ENCODE results near the gene LRIG1. TPM values are rescaled to one million over a fixed set of nuclear protein-coding genes. Genes with fewer than 3 reads are reported as not detected.

The LRIG1 gene
- total and polyA plus RNA-seq, 3 experiments from 2014 or later = 37.9 to 47.9 (median 38.2) TPM

DNA sequence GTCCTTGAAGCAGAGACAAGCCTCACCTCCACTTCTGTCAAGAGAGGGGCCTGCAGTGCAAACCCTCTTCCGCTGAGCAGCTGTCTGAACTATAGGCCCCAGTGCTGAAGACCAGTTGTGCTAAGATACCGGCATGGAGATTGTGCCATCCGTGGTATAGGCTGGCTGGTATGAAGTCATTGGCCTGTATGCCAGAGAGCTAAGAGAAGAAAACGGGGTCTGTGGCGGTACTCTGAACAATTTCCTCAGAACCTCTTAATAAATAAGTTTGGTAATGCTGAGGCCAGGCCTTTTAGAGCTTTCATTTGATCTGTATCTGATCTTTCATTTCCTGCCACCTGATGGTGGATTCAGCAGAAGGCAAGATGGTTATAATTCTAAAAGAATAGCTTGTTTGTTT lies 123.0 kb downstream of the LRIG1 start:
- peaks cover 11 to 26% (median 23%) of the 10 kb centered on the region in 3 donors for H3K4me1 Mint-ChIP-seq
- H3K36me3 ChIP-seq (ENCODE audit: insufficient read depth, low read length) = peaks cover 29% of the 10 kb centered on the region
- H3K27ac Mint-ChIP-seq = peak overlapping the region; percentile 63 to 99 (median 83)
- H3K4me1 ChIP-seq (ENCODE audit: insufficient read depth, low read length) = peaks cover 15% of the 10 kb centered on the region
- peak overlapping the region in 1 of 7 donors; percentile 42 for H3K4me3 Mint-ChIP-seq
- H3K36me3 Mint-ChIP-seq = peaks cover 3 to 91% (median 34%) of the 10 kb centered on the region in 3 donors
- H3K9me3 ChIP-seq (ENCODE audit: low read length) = no peaks in the 10 kb centered on the region
- CTCF ChIA-PET = interaction anchor here (1.1 to 3.3 kb wide), 21 partner anchors 9 to 449 kb away, joined by 3 to 27 read pairs (median 6); no protein-coding TSS in a partner anchor
- H3K27ac ChIP-seq (ENCODE audit: low read depth, low read length) = no peak overlapping the region
- H3K27me3 Mint-ChIP-seq = no peaks in the 10 kb centered on the region
- H3K4me3 ChIP-seq (ENCODE audit: low read length) = no peak overlapping the region
- no peaks in the 10 kb centered on the region for H3K27me3 ChIP-seq (ENCODE audit: insufficient read depth, low read length, poor library complexity, severe bottlenecking)
- H3K9me3 Mint-ChIP-seq = no peaks in the 10 kb centered on the region
- POLR2A ChIA-PET = interaction anchor here (0.6 to 1.1 kb wide), 2 partner anchors 76 to 80 kb away, joined by 4 to 6 read pairs; no protein-coding TSS in a partner anchor
- DNase-seq = peak in 1 of 5 donors; percentile 24

DNA sequence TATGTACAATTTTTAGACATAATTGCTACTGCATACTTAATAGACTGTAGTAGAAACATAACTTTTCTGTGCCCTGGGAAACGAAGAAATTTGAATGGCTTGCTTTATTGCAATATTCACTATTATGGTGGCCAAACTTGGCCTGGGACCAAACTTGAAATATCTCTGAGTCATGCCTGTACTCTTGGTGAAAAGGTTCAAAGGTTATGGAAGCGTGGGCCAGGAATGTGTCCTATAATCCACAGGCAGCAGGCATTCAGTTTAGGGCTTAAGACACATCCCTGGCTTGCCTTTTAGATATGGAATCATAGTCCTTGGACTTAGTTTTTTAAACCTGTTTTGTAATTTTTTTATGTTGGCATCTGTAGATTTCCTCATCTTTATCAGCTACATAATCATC lies 124.3 kb downstream of the LRIG1 start:
- Mint-ChIP-seq H3K36me3 (peaks cover 3 to 83% (median 28%) of the 10 kb centered on the region in 3 donors), H3K4me3 (no peak overlapping the region), H3K27me3 (no peaks in the 10 kb centered on the region), H3K4me1 (peaks cover 19 to 36% (median 31%) of the 10 kb centered on the region in 3 donors), H3K9me3 (no peaks in the 10 kb centered on the region), H3K27ac (peak overlapping the region in 7 of 8 donors; percentile 13 to 99 (median 56))
- POLR2A ChIA-PET = no interaction called here
- Histone ChIP-seq H3K9me3 (ENCODE audit: low read length) (no peaks in the 10 kb centered on the region), H3K4me3 (ENCODE audit: low read length) (no peak overlapping the region), H3K27me3 (ENCODE audit: insufficient read depth, low read length, poor library complexity, severe bottlenecking) (no peaks in the 10 kb centered on the region), H3K4me1 (ENCODE audit: insufficient read depth, low read length) (peaks cover 15% of the 10 kb centered on the region), H3K36me3 (ENCODE audit: insufficient read depth, low read length) (peaks cover 22% of the 10 kb centered on the region), H3K27ac (ENCODE audit: low read depth, low read length) (no peak overlapping the region)
- DNase-seq = no peak
- CTCF ChIA-PET = interaction anchor here (2.2 to 3.3 kb wide), 4 partner anchors 73 to 439 kb away, joined by 11 to 27 read pairs (median 16); no protein-coding TSS in a partner anchor

DNA sequence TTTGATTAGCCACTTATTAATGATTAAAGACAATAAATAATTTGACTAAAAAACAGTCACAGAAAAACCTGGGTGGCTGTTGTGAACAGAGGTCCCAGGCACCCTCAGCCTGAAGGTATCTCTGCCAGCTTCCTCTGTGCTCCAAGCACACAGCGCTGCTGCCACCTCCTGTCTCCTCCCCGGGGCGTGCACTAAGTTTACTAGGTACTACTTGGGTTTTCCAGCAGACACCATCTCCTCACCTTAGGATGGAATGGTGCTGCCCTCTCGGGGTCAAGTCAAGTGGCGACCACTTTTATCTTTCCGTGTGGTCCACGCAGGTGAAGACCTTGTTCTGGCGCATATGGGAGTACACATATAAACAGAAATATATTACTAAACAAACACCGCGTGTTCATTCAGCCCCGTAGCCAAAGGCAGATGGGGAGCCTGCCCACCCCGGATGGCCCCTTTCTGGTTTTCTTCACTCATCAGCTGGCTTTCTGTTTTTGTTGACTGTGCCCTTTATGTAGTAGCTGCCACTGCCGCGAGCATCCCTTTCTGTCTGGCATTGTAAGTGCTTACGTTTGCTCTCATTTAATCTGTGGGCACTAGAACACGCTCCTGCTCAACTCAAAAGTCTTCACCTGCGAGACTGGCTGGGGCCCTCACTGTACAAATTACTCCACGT lies 128.0 kb downstream of the LRIG1 start:
- Histone ChIP-seq H3K4me3 (ENCODE audit: low read length) (no peak overlapping the region), H3K27me3 (ENCODE audit: insufficient read depth, low read length, poor library complexity, severe bottlenecking) (no peaks in the 10 kb centered on the region), H3K4me1 (ENCODE audit: insufficient read depth, low read length) (peaks cover 9% of the 10 kb centered on the region), H3K36me3 (ENCODE audit: insufficient read depth, low read length) (peaks cover 5% of the 10 kb centered on the region), H3K9me3 (ENCODE audit: low read length) (no peaks in the 10 kb centered on the region), H3K27ac (ENCODE audit: low read depth, low read length) (no peak overlapping the region)
- ChIA-PET POLR2A (no interaction called here), CTCF (interaction anchor here (0.6 to 4.4 kb wide), 15 partner anchors 10 to 449 kb away, joined by 3 to 48 read pairs (median 4); no protein-coding TSS in a partner anchor)
- Mint-ChIP-seq H3K27ac (peak overlapping the region; percentile 7 to 85 (median 68)), H3K4me1 (peaks cover 25 to 36% (median 34%) of the 10 kb centered on the region in 3 donors), H3K27me3 (no peaks in the 10 kb centered on the region), H3K9me3 (no peaks in the 10 kb centered on the region), H3K4me3 (no peak overlapping the region), H3K36me3 (peaks cover 5 to 68% (median 12%) of the 10 kb centered on the region in 3 donors)
- peak in 4 of 5 donors; percentile 28 to 84 (median 47) for DNase-seq

DNA sequence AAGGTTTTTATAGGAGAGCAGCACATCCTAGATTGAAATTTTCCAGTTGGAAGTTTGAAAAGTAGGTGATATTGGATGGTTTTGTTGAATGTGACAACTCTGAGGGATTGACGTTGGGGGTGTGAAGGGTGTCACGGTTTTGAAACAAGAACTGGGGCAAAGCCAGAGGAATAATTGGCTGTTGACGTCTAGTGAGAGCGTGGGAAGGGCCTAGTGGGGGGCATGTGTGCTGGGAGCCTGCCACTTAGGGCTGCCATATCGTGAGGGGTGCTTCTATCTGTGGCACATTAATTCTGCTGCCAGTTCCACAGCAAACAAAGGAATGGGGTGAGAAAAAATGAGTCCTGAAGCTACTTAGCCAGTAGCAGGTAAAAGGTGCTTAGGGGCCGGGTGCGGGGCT lies 129.4 kb downstream of the LRIG1 start:
- ChIA-PET CTCF (interaction anchor here (1.1 to 4.4 kb wide), 4 partner anchors 8 to 117 kb away, joined by 3 to 48 read pairs (median 12); no protein-coding TSS in a partner anchor), POLR2A (no interaction called here)
- no peak overlapping the region for H3K27ac ChIP-seq (ENCODE audit: low read depth, low read length)
- peaks cover 5 to 55% (median 10%) of the 10 kb centered on the region in 3 donors for H3K36me3 Mint-ChIP-seq
- no peak overlapping the region for H3K4me3 ChIP-seq (ENCODE audit: low read length)
- no peak for DNase-seq
- H3K27me3 Mint-ChIP-seq = no peaks in the 10 kb centered on the region
- no peaks in the 10 kb centered on the region for H3K9me3 Mint-ChIP-seq
- no peak overlapping the region for H3K4me3 Mint-ChIP-seq
- H3K4me1 ChIP-seq (ENCODE audit: insufficient read depth, low read length) = no peaks in the 10 kb centered on the region
- H3K36me3 ChIP-seq (ENCODE audit: insufficient read depth, low read length) = no peaks in the 10 kb centered on the region
- no peaks in the 10 kb centered on the region for H3K9me3 ChIP-seq (ENCODE audit: low read length)
- H3K27ac Mint-ChIP-seq = peak overlapping the region in 7 of 8 donors; percentile 4 to 92 (median 59)
- no peaks in the 10 kb centered on the region for H3K27me3 ChIP-seq (ENCODE audit: insufficient read depth, low read length, poor library complexity, severe bottlenecking)
- peaks cover 22 to 30% (median 27%) of the 10 kb centered on the region in 3 donors for H3K4me1 Mint-ChIP-seq

DNA sequence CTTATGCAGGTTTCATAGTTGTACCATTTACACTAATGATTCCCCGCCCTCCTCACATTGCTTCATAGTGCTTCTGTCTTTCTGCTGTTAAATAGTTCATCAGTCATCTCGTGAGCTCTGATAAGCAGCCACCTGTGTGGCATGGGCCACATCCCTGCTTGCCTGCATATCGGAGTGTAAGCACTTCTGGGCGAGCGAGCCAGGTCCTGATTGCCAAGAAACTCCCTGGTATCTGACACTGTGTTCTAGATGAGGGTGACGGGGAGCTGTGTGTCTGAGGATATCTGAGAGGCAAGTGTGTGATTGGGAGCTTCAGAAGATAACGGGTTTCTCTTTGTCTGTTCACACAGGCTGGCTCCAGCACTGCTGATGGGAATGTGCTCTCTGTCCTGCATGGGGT lies 130.6 kb downstream of the LRIG1 start:
- no peaks in the 10 kb centered on the region for H3K36me3 ChIP-seq (ENCODE audit: insufficient read depth, low read length)
- DNase-seq = no peak
- H3K4me1 ChIP-seq (ENCODE audit: insufficient read depth, low read length) = no peaks in the 10 kb centered on the region
- Mint-ChIP-seq H3K9me3 (no peaks in the 10 kb centered on the region), H3K27me3 (no peaks in the 10 kb centered on the region), H3K4me3 (no peak overlapping the region), H3K27ac (peak overlapping the region; percentile 30 to 88 (median 58)), H3K4me1 (peaks cover 22 to 27% (median 26%) of the 10 kb centered on the region in 3 donors), H3K36me3 (peaks cover 5 to 44% (median 10%) of the 10 kb centered on the region in 3 donors)
- H3K27me3 ChIP-seq (ENCODE audit: insufficient read depth, low read length, poor library complexity, severe bottlenecking) = no peaks in the 10 kb centered on the region
- POLR2A ChIA-PET = no interaction called here
- H3K27ac ChIP-seq (ENCODE audit: low read depth, low read length) = no peak overlapping the region
- H3K9me3 ChIP-seq (ENCODE audit: low read length) = no peaks in the 10 kb centered on the region
- CTCF ChIA-PET = interaction anchor here (1.1 to 4.4 kb wide), 2 partner anchors 81 to 91 kb away, joined by 3 to 48 read pairs; no protein-coding TSS in a partner anchor
- no peak overlapping the region for H3K4me3 ChIP-seq (ENCODE audit: low read length)

DNA sequence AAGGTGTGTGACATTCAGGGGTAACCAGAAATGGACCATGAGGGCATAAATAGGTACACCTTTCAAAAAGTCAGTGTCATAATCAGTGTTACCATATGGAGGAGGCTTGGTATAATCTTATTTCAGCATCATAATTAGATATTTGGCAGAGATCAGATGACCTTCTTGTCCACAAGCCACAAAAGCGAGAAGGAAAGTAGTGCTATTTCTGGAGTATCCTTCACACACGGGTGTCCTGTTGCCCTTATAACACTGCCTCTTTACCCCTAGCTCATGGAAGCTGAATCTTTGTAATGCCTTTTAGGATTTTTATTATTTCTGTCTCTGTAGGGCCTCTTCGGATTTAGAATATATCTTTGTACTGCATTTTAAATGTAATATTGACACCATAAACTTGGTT lies 132.8 kb downstream of the LRIG1 start:
- peaks cover 22 to 26% (median 24%) of the 10 kb centered on the region in 3 donors for H3K4me1 Mint-ChIP-seq
- Histone ChIP-seq H3K27me3 (ENCODE audit: insufficient read depth, low read length, poor library complexity, severe bottlenecking) (no peaks in the 10 kb centered on the region), H3K4me3 (ENCODE audit: low read length) (no peak overlapping the region), H3K27ac (ENCODE audit: low read depth, low read length) (no peak overlapping the region), H3K4me1 (ENCODE audit: insufficient read depth, low read length) (no peaks in the 10 kb centered on the region), H3K9me3 (ENCODE audit: low read length) (no peaks in the 10 kb centered on the region), H3K36me3 (ENCODE audit: insufficient read depth, low read length) (no peaks in the 10 kb centered on the region)
- no peaks in the 10 kb centered on the region for H3K27me3 Mint-ChIP-seq
- H3K36me3 Mint-ChIP-seq = peaks cover 10 to 33% (median 10%) of the 10 kb centered on the region in 3 donors
- H3K27ac Mint-ChIP-seq = peak overlapping the region in 5 of 8 donors; percentile 11 to 57 (median 29)
- POLR2A ChIA-PET = no interaction called here
- no peak overlapping the region for H3K4me3 Mint-ChIP-seq
- no peaks in the 10 kb centered on the region for H3K9me3 Mint-ChIP-seq
- no peak for DNase-seq
- CTCF ChIA-PET = interaction anchor here (1.3 kb wide), 1 partner anchor 10 kb away, joined by 4 read pairs; no protein-coding TSS in a partner anchor

DNA sequence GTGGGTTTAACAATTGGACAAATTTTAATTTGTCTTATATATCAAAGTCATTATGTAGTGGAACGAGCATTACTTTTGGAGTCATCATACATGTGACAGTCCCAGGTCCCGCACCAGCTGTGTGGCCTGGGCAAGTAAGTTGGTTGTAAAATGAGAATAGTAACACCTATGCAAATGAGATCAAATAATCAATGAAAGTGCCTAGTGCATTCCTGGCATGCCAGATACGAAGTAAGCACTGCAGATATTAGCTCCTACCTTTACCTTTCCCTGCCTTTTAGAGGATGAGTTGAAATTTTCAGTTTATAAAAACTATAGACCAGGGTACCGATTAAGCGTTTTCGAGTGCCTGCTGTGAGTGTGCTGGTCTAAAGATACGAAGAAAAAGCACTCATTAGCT lies 134.1 kb downstream of the LRIG1 start:
- no peak overlapping the region for H3K4me3 Mint-ChIP-seq
- Histone ChIP-seq H3K27me3 (ENCODE audit: insufficient read depth, low read length, poor library complexity, severe bottlenecking) (no peaks in the 10 kb centered on the region), H3K36me3 (ENCODE audit: insufficient read depth, low read length) (no peaks in the 10 kb centered on the region), H3K27ac (ENCODE audit: low read depth, low read length) (no peak overlapping the region), H3K9me3 (ENCODE audit: low read length) (no peaks in the 10 kb centered on the region), H3K4me1 (ENCODE audit: insufficient read depth, low read length) (no peaks in the 10 kb centered on the region), H3K4me3 (ENCODE audit: low read length) (no peak overlapping the region)
- H3K4me1 Mint-ChIP-seq = peaks cover 12 to 17% (median 14%) of the 10 kb centered on the region in 3 donors
- DNase-seq = no peak
- no peaks in the 10 kb centered on the region for H3K9me3 Mint-ChIP-seq
- peaks cover 10 to 34% (median 14%) of the 10 kb centered on the region in 3 donors for H3K36me3 Mint-ChIP-seq
- ChIA-PET CTCF (interaction anchor here (1.2 to 2.0 kb wide), 2 partner anchors 11 to 90 kb away, joined by 5 read pairs; no protein-coding TSS in a partner anchor), POLR2A (interaction anchor here (0.5 kb wide), 1 partner anchor 13 kb away, joined by 3 read pairs; no protein-coding TSS in a partner anchor)
- peak overlapping the region in 1 of 8 donors; percentile 42 for H3K27ac Mint-ChIP-seq
- no peaks in the 10 kb centered on the region for H3K27me3 Mint-ChIP-seq

DNA sequence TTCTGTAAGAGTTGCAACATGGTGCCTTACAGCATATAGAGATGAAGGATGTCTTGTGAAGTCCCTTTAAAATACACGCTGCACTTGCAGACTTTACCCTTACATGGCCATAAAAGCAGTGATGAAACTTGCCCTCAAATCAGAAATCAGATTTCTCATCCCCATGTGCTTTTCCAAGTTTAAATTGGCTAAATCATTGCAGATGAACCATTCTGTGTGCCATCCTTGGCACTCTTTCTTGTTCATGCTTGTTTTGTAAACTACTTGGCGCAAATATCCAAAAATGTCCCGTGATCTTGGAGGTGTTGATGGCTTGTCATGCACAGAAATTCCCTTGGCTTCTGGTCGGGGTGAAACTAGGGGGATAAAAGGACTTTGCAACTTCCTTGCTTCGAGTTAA lies 135.7 kb downstream of the LRIG1 start:
- ChIA-PET POLR2A (no interaction called here), CTCF (no interaction called here)
- no peak for DNase-seq
- Histone ChIP-seq H3K4me1 (ENCODE audit: insufficient read depth, low read length) (no peaks in the 10 kb centered on the region), H3K9me3 (ENCODE audit: low read length) (no peaks in the 10 kb centered on the region), H3K4me3 (ENCODE audit: low read length) (no peak overlapping the region), H3K27me3 (ENCODE audit: insufficient read depth, low read length, poor library complexity, severe bottlenecking) (no peaks in the 10 kb centered on the region), H3K27ac (ENCODE audit: low read depth, low read length) (no peak overlapping the region), H3K36me3 (ENCODE audit: insufficient read depth, low read length) (no peaks in the 10 kb centered on the region)
- peaks cover 0 to 9% (median 3%) of the 10 kb centered on the region in 3 donors for H3K4me1 Mint-ChIP-seq
- H3K4me3 Mint-ChIP-seq = no peak overlapping the region
- no peaks in the 10 kb centered on the region for H3K9me3 Mint-ChIP-seq
- no peaks in the 10 kb centered on the region for H3K27me3 Mint-ChIP-seq
- H3K27ac Mint-ChIP-seq = peak overlapping the region in 2 of 8 donors; percentile 53 to 66
- peaks cover 13 to 24% (median 22%) of the 10 kb centered on the region in 3 donors for H3K36me3 Mint-ChIP-seq

Measured in CD8-positive, alpha-beta memory T cell (primary cell).